Upper lobe of left lung (tissue), 4 donors: Measurements from ENCODE around the gene FKRP.
"Not testable (repeated sequence)": the region's sequence is repeated elsewhere in the genome, so short reads cannot be mapped to it uniquely, and the experiment has no call there.

Experiments used
- EP300 ChIP-seq, 4 donors: sonication (generic); formaldehyde crosslinking; IDR thresholded peaks; one replicate each; pipeline ENCODE4 v1.5.1; 2017; ENCODE audit warnings: antibody characterized with exemption in 4 of 4, control low read depth in 2 of 4
- POLR2AphosphoS5 ChIP-seq, 2 donors: sonication (generic); formaldehyde crosslinking; IDR thresholded peaks; one replicate each; pipeline ENCODE4 v1.5.1; 2017; ENCODE audit warnings: antibody characterized with exemption in 2 of 2
- TF ChIP-seq, protein P1 (sequence below), 6 experiments: fragments of 450-650 bp in 4 of 6; fragments of 200-600 bp in 2 of 6; sonication (generic) in 2 of 6; IDR thresholded peaks; one replicate each; pipeline ENCODE4 v1.5.1; 2016 to 2019; ENCODE audit warnings: antibody characterized with exemption in 6 of 6

DNA sequence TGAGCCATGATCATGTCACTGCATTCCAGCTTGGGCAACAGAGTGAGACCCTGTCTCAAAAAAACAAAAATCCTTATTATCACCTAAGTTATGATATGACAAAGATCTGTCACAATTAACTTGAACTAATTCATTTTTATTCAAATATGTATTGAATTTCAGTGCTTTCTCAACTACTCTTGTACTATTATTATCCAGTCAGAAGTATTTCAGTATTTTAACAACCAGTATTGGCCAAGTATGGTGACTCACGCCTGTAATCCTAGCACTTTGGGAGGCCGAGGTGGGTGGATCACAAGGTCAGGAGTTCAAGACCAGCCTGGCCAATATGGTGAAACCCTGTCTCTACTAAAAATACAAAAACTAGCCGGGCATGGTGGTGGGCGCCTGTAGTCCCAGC lies 15.0 kb downstream of the FKRP start:
- TF ChIP-seq, protein P1, sequence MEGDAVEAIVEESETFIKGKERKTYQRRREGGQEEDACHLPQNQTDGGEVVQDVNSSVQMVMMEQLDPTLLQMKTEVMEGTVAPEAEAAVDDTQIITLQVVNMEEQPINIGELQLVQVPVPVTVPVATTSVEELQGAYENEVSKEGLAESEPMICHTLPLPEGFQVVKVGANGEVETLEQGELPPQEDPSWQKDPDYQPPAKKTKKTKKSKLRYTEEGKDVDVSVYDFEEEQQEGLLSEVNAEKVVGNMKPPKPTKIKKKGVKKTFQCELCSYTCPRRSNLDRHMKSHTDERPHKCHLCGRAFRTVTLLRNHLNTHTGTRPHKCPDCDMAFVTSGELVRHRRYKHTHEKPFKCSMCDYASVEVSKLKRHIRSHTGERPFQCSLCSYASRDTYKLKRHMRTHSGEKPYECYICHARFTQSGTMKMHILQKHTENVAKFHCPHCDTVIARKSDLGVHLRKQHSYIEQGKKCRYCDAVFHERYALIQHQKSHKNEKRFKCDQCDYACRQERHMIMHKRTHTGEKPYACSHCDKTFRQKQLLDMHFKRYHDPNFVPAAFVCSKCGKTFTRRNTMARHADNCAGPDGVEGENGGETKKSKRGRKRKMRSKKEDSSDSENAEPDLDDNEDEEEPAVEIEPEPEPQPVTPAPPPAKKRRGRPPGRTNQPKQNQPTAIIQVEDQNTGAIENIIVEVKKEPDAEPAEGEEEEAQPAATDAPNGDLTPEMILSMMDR (IDR thresholded peaks at IDR 0.05), result not testable (repeated sequence)
- not testable (repeated sequence) for TF ChIP-seq EP300, POLR2AphosphoS5 (IDR thresholded peaks at IDR 0.05)
